Measurements from ENCODE around the gene TMEM106A. TPM values are rescaled to one million over a fixed set of nuclear protein-coding genes. Genes with fewer than 3 reads are reported as not detected.
"Not testable (repeated sequence)": the region's sequence is repeated elsewhere in the genome, so short reads cannot be mapped to it uniquely, and the experiment has no call there.

Gene TMEM106A
- total and polyA plus RNA-seq, 2 of the 13 experiments (the other 11 are each of a cell fraction or from before 2014, with no cell fraction given): 16.9 to 35.9 TPM

DNA sequence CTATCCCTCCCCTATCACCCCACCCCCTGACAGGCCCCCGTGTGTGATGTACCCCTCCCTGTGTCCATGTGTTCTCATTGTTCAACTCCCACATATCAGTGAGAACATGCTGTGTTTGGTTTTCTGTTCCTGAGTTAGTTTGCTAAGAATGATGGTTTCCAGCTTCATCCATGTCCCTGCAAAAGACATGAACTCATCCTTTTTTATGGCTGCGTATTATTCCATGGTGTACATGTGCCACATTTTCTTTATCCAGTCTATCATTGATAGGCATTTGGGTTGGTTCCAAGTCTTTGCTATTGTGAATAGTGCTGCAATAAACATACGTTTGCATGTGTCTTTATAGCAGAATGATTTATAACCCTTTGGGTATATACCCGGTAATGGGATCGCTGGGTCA, 25.0 kb upstream of the TMEM106A start:
- H3K4me3 ChIP-seq (replicated peaks in 1 of 3; ENCODE audit: insufficient read depth in 1 of 3, low read depth in 2 of 3, low read length in 3 of 3); H3K79me2 ChIP-seq (ENCODE audit: insufficient read depth, low read length); intact Hi-C loops (cut with micrococcal nuclease; ENCODE audit: unreplicated experiment); H3K9me3 ChIP-seq (ENCODE audit: low read length); BruUV-seq (replicated peaks); FAIRE-seq; H3K27me3 ChIP-seq (ENCODE audit: control insufficient read depth in 1 of 2, insufficient read depth in 2 of 2, low read length in 2 of 2); DNase-seq (ENCODE audit: low spot score); H2AFZ ChIP-seq (ENCODE audit: low read length); H3K4me1 ChIP-seq (ENCODE audit: insufficient read depth, low read length); H3K27ac ChIP-seq (ENCODE audit: extremely low read length, insufficient read depth, low read length); in situ Hi-C loops (cut with HindIII; ENCODE audit: extremely low pct_ligation_motif_present, low pct_unique_long_range_greater_than_20kb); ATAC-seq; H4K20me1 ChIP-seq (ENCODE audit: insufficient read depth, low read length); CTCF ChIA-PET (ENCODE audit: low intra/inter-chr PET ratio, low total read pairs); H3K4me2 ChIP-seq (ENCODE audit: low read depth, low read length); H3K9ac ChIP-seq (ENCODE audit: insufficient read depth, low read depth, low read length): not testable (repeated sequence)
- WGBS (ENCODE audit: low lambda C conversion rate): 97% methylated on average over 5 of the region's 5 CpGs
- POLR2A ChIA-PET: interaction anchor here (0.7 kb wide), 1 partner anchor 84 kb away, joined by 3 read pairs; no protein-coding TSS in a partner anchor
- H3K36me3 ChIP-seq (replicated peaks in 1 of 2; ENCODE audit: control insufficient read depth in 1 of 2, insufficient read depth in 2 of 2, low read length in 2 of 2): peaks cover 31 to 60% of the 10 kb centered on the region in 2 experiments
- TF ChIP-seq, protein P1, sequence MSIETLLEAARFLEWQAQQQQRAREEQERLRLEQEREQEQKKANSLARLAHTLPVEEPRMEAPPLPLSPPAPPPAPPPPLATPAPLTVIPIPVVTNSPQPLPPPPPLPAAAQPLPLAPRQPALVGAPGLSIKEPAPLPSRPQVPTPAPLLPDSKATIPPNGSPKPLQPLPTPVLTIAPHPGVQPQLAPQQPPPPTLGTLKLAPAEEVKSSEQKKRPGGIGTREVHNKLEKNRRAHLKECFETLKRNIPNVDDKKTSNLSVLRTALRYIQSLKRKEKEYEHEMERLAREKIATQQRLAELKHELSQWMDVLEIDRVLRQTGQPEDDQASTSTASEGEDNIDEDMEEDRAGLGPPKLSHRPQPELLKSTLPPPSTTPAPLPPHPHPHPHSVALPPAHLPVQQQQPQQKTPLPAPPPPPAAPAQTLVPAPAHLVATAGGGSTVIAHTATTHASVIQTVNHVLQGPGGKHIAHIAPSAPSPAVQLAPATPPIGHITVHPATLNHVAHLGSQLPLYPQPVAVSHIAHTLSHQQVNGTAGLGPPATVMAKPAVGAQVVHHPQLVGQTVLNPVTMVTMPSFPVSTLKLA (IDR thresholded peaks at IDR 0.05): peak; percentile 10; the same call in 1 of the 2 replicates

DNA sequence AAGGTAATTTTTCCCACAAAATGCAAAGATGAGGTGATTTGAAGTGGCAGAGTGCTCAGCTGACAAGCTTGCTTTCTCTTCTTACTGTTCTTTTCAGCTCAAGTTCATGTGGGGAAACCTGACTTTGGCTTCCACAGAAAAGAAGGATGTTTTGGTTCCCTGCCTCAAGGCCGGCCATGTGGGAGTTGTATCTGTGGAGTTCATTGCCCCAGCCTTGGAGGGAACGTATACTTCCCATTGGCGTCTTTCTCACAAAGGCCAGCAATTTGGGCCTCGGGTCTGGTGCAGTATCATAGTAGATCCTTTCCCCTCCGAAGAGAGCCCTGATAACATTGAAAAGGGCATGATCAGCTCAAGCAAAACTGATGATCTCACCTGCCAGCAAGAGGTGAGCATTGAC, 18.4 kb upstream of the TMEM106A start:
- Histone ChIP-seq H4K20me1 (ENCODE audit: insufficient read depth, low read length) (no peaks in the 10 kb centered on the region), H3K4me1 (ENCODE audit: insufficient read depth, low read length) (no peaks in the 10 kb centered on the region), H3K4me2 (ENCODE audit: low read depth, low read length) (no peak overlapping the region), H3K79me2 (ENCODE audit: insufficient read depth, low read length) (no peaks in the 10 kb centered on the region), H3K27me3 (ENCODE audit: control insufficient read depth in 1 of 2, insufficient read depth in 2 of 2, low read length in 2 of 2) (no peaks in the 10 kb centered on the region), H3K9me3 (ENCODE audit: low read length) (no peaks in the 10 kb centered on the region), H3K27ac (ENCODE audit: extremely low read length, insufficient read depth, low read length) (no peak overlapping the region), H2AFZ (ENCODE audit: low read length) (no peak overlapping the region), H3K4me3 (replicated peaks in 1 of 3; ENCODE audit: insufficient read depth in 1 of 3, low read depth in 2 of 3, low read length in 3 of 3) (no peak overlapping the region), H3K9ac (ENCODE audit: insufficient read depth, low read depth, low read length) (no peak overlapping the region), H3K36me3 (replicated peaks in 1 of 2; ENCODE audit: control insufficient read depth in 1 of 2, insufficient read depth in 2 of 2, low read length in 2 of 2) (peaks cover 44 to 84% of the 10 kb centered on the region in 2 experiments)
- 97% methylated on average over 5 of the region's 5 CpGs for WGBS (ENCODE audit: low lambda C conversion rate)
- no peak for FAIRE-seq
- no peak for ATAC-seq
- POLR2A ChIA-PET: no interaction called here
- BruUV-seq (replicated peaks): no TSS peak
- intact Hi-C loops (cut with micrococcal nuclease; ENCODE audit: unreplicated experiment) (no loop called here), in situ Hi-C loops (cut with HindIII; ENCODE audit: extremely low pct_ligation_motif_present, low pct_unique_long_range_greater_than_20kb) (no loop called here)
- no peak for DNase-seq (ENCODE audit: low spot score)
- CTCF ChIA-PET (ENCODE audit: low intra/inter-chr PET ratio, low total read pairs): no interaction called here
- no peak for TF ChIP-seq ZFP82 (CRISPR knock-in tag; IDR thresholded peaks at IDR 0.05; ENCODE audit: borderline replicate concordance)
- no peak for TF ChIP-seq MAZ (IDR thresholded peaks at IDR 0.05; ENCODE audit: borderline replicate concordance, low read depth, low read length)
- no peak for TF ChIP-seq MAZ (CRISPR knock-in tag; IDR thresholded peaks at IDR 0.05; ENCODE audit: low read depth)
- TF ChIP-seq STAT5B (CRISPR knock-in tag; IDR thresholded peaks at IDR 0.05): no peak
- no peak for TF ChIP-seq ZNF792 (CRISPR knock-in tag; IDR thresholded peaks at IDR 0.05)
- no peak for TF ChIP-seq SP4 (CRISPR knock-in tag; IDR thresholded peaks at IDR 0.05)
- TF ChIP-seq, protein P2, sequence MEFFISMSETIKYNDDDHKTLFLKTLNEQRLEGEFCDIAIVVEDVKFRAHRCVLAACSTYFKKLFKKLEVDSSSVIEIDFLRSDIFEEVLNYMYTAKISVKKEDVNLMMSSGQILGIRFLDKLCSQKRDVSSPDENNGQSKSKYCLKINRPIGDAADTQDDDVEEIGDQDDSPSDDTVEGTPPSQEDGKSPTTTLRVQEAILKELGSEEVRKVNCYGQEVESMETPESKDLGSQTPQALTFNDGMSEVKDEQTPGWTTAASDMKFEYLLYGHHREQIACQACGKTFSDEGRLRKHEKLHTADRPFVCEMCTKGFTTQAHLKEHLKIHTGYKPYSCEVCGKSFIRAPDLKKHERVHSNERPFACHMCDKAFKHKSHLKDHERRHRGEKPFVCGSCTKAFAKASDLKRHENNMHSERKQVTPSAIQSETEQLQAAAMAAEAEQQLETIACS (CRISPR knock-in tag; IDR thresholded peaks at IDR 0.05): no peak

Data from HepG2 (cell line).